Mammary epithelial cell (primary cell): ENCODE results near the gene ZNF221.

Experiments
- EZH2 ChIP-seq: IDR thresholded peaks from 2 replicates; pipeline ENCODE4 v1.6.1; 2012; ENCODE audit warnings: low read length, inconsistent platforms, borderline replicate concordance
- TF ChIP-seq, protein P1 (sequence below), 2 donors: IDR thresholded peaks in 1 of 2; conservative IDR thresholded peaks in 1 of 2; 2 replicates each; pipeline ENCODE4 v1.5.1; 2011 to 2012; ENCODE audit warnings: inconsistent platforms in 2 of 2, low read length in 2 of 2, mild to moderate bottlenecking in 2 of 2, control low read depth in 1 of 2, low read depth in 1 of 2; ENCODE audit not compliant: insufficient read depth in 1 of 2; ENCODE audit errors: extremely low read depth in 1 of 2

DNA sequence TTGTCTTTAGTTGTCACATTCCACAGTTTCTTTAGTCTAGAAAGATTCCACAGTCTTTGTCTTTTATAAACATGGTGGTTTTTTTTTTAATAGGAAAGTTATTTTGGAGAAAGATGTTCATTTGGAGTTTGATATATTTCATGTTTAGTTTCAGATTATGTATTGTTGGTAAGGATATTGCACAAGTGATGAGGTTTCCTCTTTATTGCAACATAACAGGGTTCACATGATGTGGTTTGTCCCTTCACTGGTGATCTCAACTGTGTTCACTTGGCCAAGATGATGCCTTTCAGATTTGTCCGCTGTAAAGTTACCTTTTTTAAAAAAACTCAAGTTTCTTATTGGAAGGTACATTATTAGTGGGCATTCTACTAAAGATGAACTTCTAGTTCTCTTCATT is 54.9 kb downstream of the ZNF221 start:
- no peak for TF ChIP-seq EZH2
- TF ChIP-seq, protein P1, sequence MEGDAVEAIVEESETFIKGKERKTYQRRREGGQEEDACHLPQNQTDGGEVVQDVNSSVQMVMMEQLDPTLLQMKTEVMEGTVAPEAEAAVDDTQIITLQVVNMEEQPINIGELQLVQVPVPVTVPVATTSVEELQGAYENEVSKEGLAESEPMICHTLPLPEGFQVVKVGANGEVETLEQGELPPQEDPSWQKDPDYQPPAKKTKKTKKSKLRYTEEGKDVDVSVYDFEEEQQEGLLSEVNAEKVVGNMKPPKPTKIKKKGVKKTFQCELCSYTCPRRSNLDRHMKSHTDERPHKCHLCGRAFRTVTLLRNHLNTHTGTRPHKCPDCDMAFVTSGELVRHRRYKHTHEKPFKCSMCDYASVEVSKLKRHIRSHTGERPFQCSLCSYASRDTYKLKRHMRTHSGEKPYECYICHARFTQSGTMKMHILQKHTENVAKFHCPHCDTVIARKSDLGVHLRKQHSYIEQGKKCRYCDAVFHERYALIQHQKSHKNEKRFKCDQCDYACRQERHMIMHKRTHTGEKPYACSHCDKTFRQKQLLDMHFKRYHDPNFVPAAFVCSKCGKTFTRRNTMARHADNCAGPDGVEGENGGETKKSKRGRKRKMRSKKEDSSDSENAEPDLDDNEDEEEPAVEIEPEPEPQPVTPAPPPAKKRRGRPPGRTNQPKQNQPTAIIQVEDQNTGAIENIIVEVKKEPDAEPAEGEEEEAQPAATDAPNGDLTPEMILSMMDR (conservative IDR thresholded peaks at IDR 0.05 in 1 of 2, IDR thresholded peaks at IDR 0.05 in 1 of 2; ENCODE audit: extremely low read depth in 1 of 2, insufficient read depth in 1 of 2, low read depth in 1 of 2, low read length in 2 of 2) = no peak
